ENCODE results near the gene FAM181A. TPM values are rescaled to one million over a fixed set of nuclear protein-coding genes. Genes with fewer than 3 reads are reported as not detected.

FAM181A gene
- total RNA-seq, 3 donors from 2014 or later = not detected

DNA sequence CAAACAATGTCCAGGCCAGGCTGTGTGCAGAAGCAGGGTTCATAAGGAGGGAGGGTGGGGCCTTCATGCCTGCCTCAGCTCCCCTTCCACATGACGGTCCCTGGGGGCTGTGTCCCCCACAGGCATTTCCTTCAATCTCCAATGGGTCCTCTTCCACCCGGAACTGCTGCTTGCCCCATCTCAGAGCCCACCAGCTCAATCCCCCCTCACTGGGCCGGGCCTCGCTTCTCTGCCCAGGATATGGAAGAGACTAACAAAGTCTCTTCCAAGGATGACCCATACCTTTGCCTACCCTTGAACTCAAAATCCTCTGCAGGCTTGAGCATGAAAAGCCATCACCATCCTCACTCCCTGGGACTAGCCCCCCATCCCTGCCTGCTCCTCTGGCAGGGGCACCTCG lies 28.4 kb upstream of the FAM181A start:
- Histone ChIP-seq H3K4me1 (ENCODE audit: low read depth) (no peaks in the 10 kb centered on the region), H3K36me3 (ENCODE audit: low read depth) (no peaks in the 10 kb centered on the region), H3K4me3 (no peak overlapping the region), H3K9me3 (no peaks in the 10 kb centered on the region)
- TF ChIP-seq, protein P1, sequence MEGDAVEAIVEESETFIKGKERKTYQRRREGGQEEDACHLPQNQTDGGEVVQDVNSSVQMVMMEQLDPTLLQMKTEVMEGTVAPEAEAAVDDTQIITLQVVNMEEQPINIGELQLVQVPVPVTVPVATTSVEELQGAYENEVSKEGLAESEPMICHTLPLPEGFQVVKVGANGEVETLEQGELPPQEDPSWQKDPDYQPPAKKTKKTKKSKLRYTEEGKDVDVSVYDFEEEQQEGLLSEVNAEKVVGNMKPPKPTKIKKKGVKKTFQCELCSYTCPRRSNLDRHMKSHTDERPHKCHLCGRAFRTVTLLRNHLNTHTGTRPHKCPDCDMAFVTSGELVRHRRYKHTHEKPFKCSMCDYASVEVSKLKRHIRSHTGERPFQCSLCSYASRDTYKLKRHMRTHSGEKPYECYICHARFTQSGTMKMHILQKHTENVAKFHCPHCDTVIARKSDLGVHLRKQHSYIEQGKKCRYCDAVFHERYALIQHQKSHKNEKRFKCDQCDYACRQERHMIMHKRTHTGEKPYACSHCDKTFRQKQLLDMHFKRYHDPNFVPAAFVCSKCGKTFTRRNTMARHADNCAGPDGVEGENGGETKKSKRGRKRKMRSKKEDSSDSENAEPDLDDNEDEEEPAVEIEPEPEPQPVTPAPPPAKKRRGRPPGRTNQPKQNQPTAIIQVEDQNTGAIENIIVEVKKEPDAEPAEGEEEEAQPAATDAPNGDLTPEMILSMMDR (IDR thresholded peaks at IDR 0.05) = no peak
- intact Hi-C loops (cut with DNase I, micrococcal nuclease) = loop anchor here in 1 of 2 donors (10.0 kb wide), 1 partner anchor 244 kb away; no protein-coding TSS in a partner anchor
- ATAC-seq (no peak), DNase-seq (no peak)

- ATAC-seq (no peak), DNase-seq (no peak)
- Histone ChIP-seq H3K9me3 (no peaks in the 10 kb centered on the region), H3K36me3 (ENCODE audit: low read depth) (no peaks in the 10 kb centered on the region), H3K4me3 (no peak overlapping the region), H3K4me1 (ENCODE audit: low read depth) (no peaks in the 10 kb centered on the region)
- TF ChIP-seq, protein P1 (IDR thresholded peaks at IDR 0.05) = no peak
- intact Hi-C loops (cut with DNase I, micrococcal nuclease) = no loop called here
Observed at GRCh38 chr14:93901813-93902212, 25.3 kb upstream of the FAM181A start.

GRCh38 chr14:93902619-93903307 lies 24.4 kb upstream of the FAM181A start:
- no peak for DNase-seq
- no peaks in the 10 kb centered on the region for H3K4me1 ChIP-seq (ENCODE audit: low read depth)
- no peaks in the 10 kb centered on the region for H3K9me3 ChIP-seq
- ATAC-seq = no peak
- no peak overlapping the region for H3K4me3 ChIP-seq
- TF ChIP-seq, protein P1 (IDR thresholded peaks at IDR 0.05) = no peak
- intact Hi-C loops (cut with DNase I, micrococcal nuclease) = no loop called here
- H3K36me3 ChIP-seq (ENCODE audit: low read depth) = no peaks in the 10 kb centered on the region

GRCh38 chr14:93903342-93904184 lies 23.6 kb upstream of the FAM181A start:
- Histone ChIP-seq H3K4me3 (no peak overlapping the region), H3K4me1 (ENCODE audit: low read depth) (no peaks in the 10 kb centered on the region), H3K9me3 (no peaks in the 10 kb centered on the region), H3K36me3 (ENCODE audit: low read depth) (no peaks in the 10 kb centered on the region)
- intact Hi-C loops (cut with DNase I, micrococcal nuclease) = no loop called here
- DNase-seq (no peak), ATAC-seq (no peak)
- TF ChIP-seq, protein P1 (IDR thresholded peaks at IDR 0.05) = no peak

- TF ChIP-seq, protein P1 (IDR thresholded peaks at IDR 0.05) = no peak
- no peaks in the 10 kb centered on the region for H3K36me3 ChIP-seq (ENCODE audit: low read depth)
- no peaks in the 10 kb centered on the region for H3K9me3 ChIP-seq
- no peak overlapping the region for H3K4me3 ChIP-seq
- ATAC-seq (no peak), DNase-seq (no peak)
- no peaks in the 10 kb centered on the region for H3K4me1 ChIP-seq (ENCODE audit: low read depth)
- intact Hi-C loops (cut with DNase I, micrococcal nuclease) = loop anchor here in 1 of 2 donors (5.0 kb wide), 1 partner anchor 253 kb away; no protein-coding TSS in a partner anchor
Observed at GRCh38 chr14:93905623-93906022, 21.5 kb upstream of the FAM181A start.

Data from mucosa of descending colon (tissue), 3 donors.